ENCODE measurements around the gene MRPL3.

MRPL3 gene

GRCh38 chr3:131535596-131535995, 32.8 kb upstream of the MRPL3 start:
- 100% methylated on average over 1 of the region's 2 CpGs for WGBS (ENCODE audit: insufficient coverage)
- Histone ChIP-seq H3K4me1 (ENCODE audit: control extremely low read depth in 1 of 4, control insufficient read depth in 4 of 4, insufficient read depth in 4 of 4, low read length in 3 of 4) (no peaks in the 10 kb centered on the region), H3K4me3 (ENCODE audit: control insufficient read depth in 1 of 7, extremely low read depth in 1 of 7, insufficient read depth in 4 of 7, low read depth in 2 of 7, low read length in 6 of 7) (no peak overlapping the region), H3K27me3 (replicated peaks in 2 of 5; ENCODE audit: control insufficient read depth in 4 of 5, insufficient read depth in 5 of 5, low read length in 4 of 5) (peaks cover 0 to 4% (median 0%) of the 10 kb centered on the region in 5 experiments), H3K36me3 (ENCODE audit: control insufficient read depth in 4 of 4, insufficient read depth in 4 of 4, low read length in 3 of 4) (no peaks in the 10 kb centered on the region), H3K27ac (ENCODE audit: insufficient read depth in 1 of 2, low read depth in 1 of 2, low read length in 2 of 2, poor library complexity in 1 of 2, severe bottlenecking in 2 of 2) (no peak overlapping the region), H3K9me3 (ENCODE audit: control extremely low read depth in 1 of 5, control insufficient read depth in 4 of 5, insufficient read depth in 2 of 5, low read depth in 1 of 5, low read length in 4 of 5) (peaks cover 0 to 3% (median 0%) of the 10 kb centered on the region in 5 experiments)
- DNase-seq, result no peak
- ChIA-PET POLR2A (no interaction called here), CTCF (no interaction called here)

- POLR2A ChIA-PET, result no interaction called here
- no peak for DNase-seq
Measured at GRCh38 chr3:131535131-131535530, 32.4 kb upstream of the MRPL3 start.

GRCh38 chr3:131532645-131533044, 29.9 kb upstream of the MRPL3 start:
- peaks cover 0 to 6% (median 3%) of the 10 kb centered on the region in 5 experiments for H3K27me3 ChIP-seq (replicated peaks in 2 of 5; ENCODE audit: control insufficient read depth in 4 of 5, insufficient read depth in 5 of 5, low read length in 4 of 5)
- H3K4me3 ChIP-seq (ENCODE audit: control insufficient read depth in 1 of 7, extremely low read depth in 1 of 7, insufficient read depth in 4 of 7, low read depth in 2 of 7, low read length in 6 of 7), result no peak overlapping the region
- ChIA-PET POLR2A (no interaction called here), CTCF (interaction anchor here (0.7 to 1.9 kb wide), 2 partner anchors 17 to 819 kb away, joined by 3 to 5 read pairs; no protein-coding TSS in a partner anchor)
- H3K9me3 ChIP-seq (ENCODE audit: control extremely low read depth in 1 of 5, control insufficient read depth in 4 of 5, insufficient read depth in 2 of 5, low read depth in 1 of 5, low read length in 4 of 5), result no peaks in the 10 kb centered on the region
- H3K36me3 ChIP-seq (ENCODE audit: control insufficient read depth in 4 of 4, insufficient read depth in 4 of 4, low read length in 3 of 4), result no peaks in the 10 kb centered on the region
- no peak for DNase-seq
- no peaks in the 10 kb centered on the region for H3K4me1 ChIP-seq (ENCODE audit: control extremely low read depth in 1 of 4, control insufficient read depth in 4 of 4, insufficient read depth in 4 of 4, low read length in 3 of 4)
- H3K27ac ChIP-seq (ENCODE audit: insufficient read depth in 1 of 2, low read depth in 1 of 2, low read length in 2 of 2, poor library complexity in 1 of 2, severe bottlenecking in 2 of 2), result no peak overlapping the region

More at GRCh38 chr3:131535131-131535530, 32.4 kb upstream of the MRPL3 start:
- CTCF ChIA-PET, result no interaction called here
- peaks cover 0 to 4% (median 0%) of the 10 kb centered on the region in 5 experiments for H3K27me3 ChIP-seq (replicated peaks in 2 of 5; ENCODE audit: control insufficient read depth in 4 of 5, insufficient read depth in 5 of 5, low read length in 4 of 5)
- no peaks in the 10 kb centered on the region for H3K4me1 ChIP-seq (ENCODE audit: control extremely low read depth in 1 of 4, control insufficient read depth in 4 of 4, insufficient read depth in 4 of 4, low read length in 3 of 4)
- peaks cover 0 to 3% (median 0%) of the 10 kb centered on the region in 5 experiments for H3K9me3 ChIP-seq (ENCODE audit: control extremely low read depth in 1 of 5, control insufficient read depth in 4 of 5, insufficient read depth in 2 of 5, low read depth in 1 of 5, low read length in 4 of 5)
- H3K4me3 ChIP-seq (ENCODE audit: control insufficient read depth in 1 of 7, extremely low read depth in 1 of 7, insufficient read depth in 4 of 7, low read depth in 2 of 7, low read length in 6 of 7), result no peak overlapping the region
- no peaks in the 10 kb centered on the region for H3K36me3 ChIP-seq (ENCODE audit: control insufficient read depth in 4 of 4, insufficient read depth in 4 of 4, low read length in 3 of 4)
- no peak overlapping the region for H3K27ac ChIP-seq (ENCODE audit: insufficient read depth in 1 of 2, low read depth in 1 of 2, low read length in 2 of 2, poor library complexity in 1 of 2, severe bottlenecking in 2 of 2)
- 100% methylated on average over 2 of the region's 3 CpGs for WGBS (ENCODE audit: insufficient coverage)

- POLR2A ChIA-PET, result no interaction called here
- WGBS (ENCODE audit: insufficient coverage), result no CpG with 5 or more reads among the region's 1 CpG
Measured at GRCh38 chr3:131530843-131531242, 28.1 kb upstream of the MRPL3 start.

GRCh38 chr3:131530388-131530787, 27.6 kb upstream of the MRPL3 start:
- POLR2A ChIA-PET, result interaction anchor here (0.7 kb wide), 1 partner anchor 34 kb away, joined by 3 read pairs; no protein-coding TSS in a partner anchor
- Histone ChIP-seq H3K36me3 (ENCODE audit: control insufficient read depth in 4 of 4, insufficient read depth in 4 of 4, low read length in 3 of 4) (no peaks in the 10 kb centered on the region), H3K9me3 (ENCODE audit: control extremely low read depth in 1 of 5, control insufficient read depth in 4 of 5, insufficient read depth in 2 of 5, low read depth in 1 of 5, low read length in 4 of 5) (no peaks in the 10 kb centered on the region), H3K4me1 (ENCODE audit: control extremely low read depth in 1 of 4, control insufficient read depth in 4 of 4, insufficient read depth in 4 of 4, low read length in 3 of 4) (peaks cover 0 to 6% (median 3%) of the 10 kb centered on the region in 4 experiments), H3K27me3 (replicated peaks in 2 of 5; ENCODE audit: control insufficient read depth in 4 of 5, insufficient read depth in 5 of 5, low read length in 4 of 5) (peaks cover 0 to 11% (median 6%) of the 10 kb centered on the region in 5 experiments), H3K4me3 (ENCODE audit: control insufficient read depth in 1 of 7, extremely low read depth in 1 of 7, insufficient read depth in 4 of 7, low read depth in 2 of 7, low read length in 6 of 7) (no peak overlapping the region), H3K27ac (ENCODE audit: insufficient read depth in 1 of 2, low read depth in 1 of 2, low read length in 2 of 2, poor library complexity in 1 of 2, severe bottlenecking in 2 of 2) (no peak overlapping the region)
- CTCF ChIA-PET, result interaction anchor here (1.2 kb wide), 1 partner anchor 499 kb away, joined by 3 read pairs; no protein-coding TSS in a partner anchor
- no peak for DNase-seq
- WGBS (ENCODE audit: insufficient coverage), result no CpG with 5 or more reads among the region's 1 CpG

More at GRCh38 chr3:131530843-131531242, 28.1 kb upstream of the MRPL3 start:
- Histone ChIP-seq H3K27me3 (replicated peaks in 2 of 5; ENCODE audit: control insufficient read depth in 4 of 5, insufficient read depth in 5 of 5, low read length in 4 of 5) (peaks cover 0 to 11% (median 6%) of the 10 kb centered on the region in 5 experiments), H3K4me1 (ENCODE audit: control extremely low read depth in 1 of 4, control insufficient read depth in 4 of 4, insufficient read depth in 4 of 4, low read length in 3 of 4) (peaks cover 0 to 6% (median 3%) of the 10 kb centered on the region in 4 experiments), H3K36me3 (ENCODE audit: control insufficient read depth in 4 of 4, insufficient read depth in 4 of 4, low read length in 3 of 4) (no peaks in the 10 kb centered on the region), H3K27ac (ENCODE audit: insufficient read depth in 1 of 2, low read depth in 1 of 2, low read length in 2 of 2, poor library complexity in 1 of 2, severe bottlenecking in 2 of 2) (no peak overlapping the region), H3K4me3 (ENCODE audit: control insufficient read depth in 1 of 7, extremely low read depth in 1 of 7, insufficient read depth in 4 of 7, low read depth in 2 of 7, low read length in 6 of 7) (no peak overlapping the region), H3K9me3 (ENCODE audit: control extremely low read depth in 1 of 5, control insufficient read depth in 4 of 5, insufficient read depth in 2 of 5, low read depth in 1 of 5, low read length in 4 of 5) (no peaks in the 10 kb centered on the region)
- no peak for DNase-seq
- CTCF ChIA-PET, result interaction anchor here (1.2 kb wide), 1 partner anchor 499 kb away, joined by 3 read pairs; no protein-coding TSS in a partner anchor

GRCh38 chr3:131526801-131527347, 24.1 kb upstream of the MRPL3 start:
- Histone ChIP-seq H3K4me1 (ENCODE audit: control extremely low read depth in 1 of 4, control insufficient read depth in 4 of 4, insufficient read depth in 4 of 4, low read length in 3 of 4) (peaks cover 0 to 6% (median 3%) of the 10 kb centered on the region in 4 experiments), H3K27ac (ENCODE audit: insufficient read depth in 1 of 2, low read depth in 1 of 2, low read length in 2 of 2, poor library complexity in 1 of 2, severe bottlenecking in 2 of 2) (no peak overlapping the region), H3K4me3 (ENCODE audit: control insufficient read depth in 1 of 7, extremely low read depth in 1 of 7, insufficient read depth in 4 of 7, low read depth in 2 of 7, low read length in 6 of 7) (peak overlapping the region in 6 of 7 experiments; percentile 25 to 70 (median 52)), H3K27me3 (replicated peaks in 2 of 5; ENCODE audit: control insufficient read depth in 4 of 5, insufficient read depth in 5 of 5, low read length in 4 of 5) (peaks cover 0 to 11% (median 6%) of the 10 kb centered on the region in 5 experiments), H3K9me3 (ENCODE audit: control extremely low read depth in 1 of 5, control insufficient read depth in 4 of 5, insufficient read depth in 2 of 5, low read depth in 1 of 5, low read length in 4 of 5) (no peaks in the 10 kb centered on the region), H3K36me3 (ENCODE audit: control insufficient read depth in 4 of 4, insufficient read depth in 4 of 4, low read length in 3 of 4) (no peaks in the 10 kb centered on the region)
- peak in 2 of 3 donors; percentile 45 to 51 for DNase-seq
- WGBS (ENCODE audit: insufficient coverage), result 13% methylated on average over 31 of the region's 37 CpGs
- ChIA-PET CTCF (interaction anchor here (0.7 kb wide), 1 partner anchor 16 kb away, joined by 3 read pairs; no protein-coding TSS in a partner anchor), POLR2A (interaction anchor here (0.7 kb wide), 1 partner anchor 870 kb away, joined by 3 read pairs; no protein-coding TSS in a partner anchor)

- DNase-seq, result no peak
- no peak overlapping the region for H3K4me3 ChIP-seq (ENCODE audit: control insufficient read depth in 1 of 7, extremely low read depth in 1 of 7, insufficient read depth in 4 of 7, low read depth in 2 of 7, low read length in 6 of 7)
- H3K9me3 ChIP-seq (ENCODE audit: control extremely low read depth in 1 of 5, control insufficient read depth in 4 of 5, insufficient read depth in 2 of 5, low read depth in 1 of 5, low read length in 4 of 5), result no peaks in the 10 kb centered on the region
- no peaks in the 10 kb centered on the region for H3K36me3 ChIP-seq (ENCODE audit: control insufficient read depth in 4 of 4, insufficient read depth in 4 of 4, low read length in 3 of 4)
- 94% methylated on average over 7 of the region's 7 CpGs for WGBS (ENCODE audit: insufficient coverage)
- H3K27me3 ChIP-seq (replicated peaks in 2 of 5; ENCODE audit: control insufficient read depth in 4 of 5, insufficient read depth in 5 of 5, low read length in 4 of 5), result no peaks in the 10 kb centered on the region
- no peaks in the 10 kb centered on the region for H3K4me1 ChIP-seq (ENCODE audit: control extremely low read depth in 1 of 4, control insufficient read depth in 4 of 4, insufficient read depth in 4 of 4, low read length in 3 of 4)
- POLR2A ChIA-PET, result no interaction called here
- no peak overlapping the region for H3K27ac ChIP-seq (ENCODE audit: insufficient read depth in 1 of 2, low read depth in 1 of 2, low read length in 2 of 2, poor library complexity in 1 of 2, severe bottlenecking in 2 of 2)
- CTCF ChIA-PET, result interaction anchor here (1.2 to 1.4 kb wide), 2 partner anchors 13 to 511 kb away, joined by 3 read pairs; no protein-coding TSS in a partner anchor
Measured at GRCh38 chr3:131518680-131519079, 15.9 kb upstream of the MRPL3 start.

All from common myeloid progenitor, CD34-positive (primary cell).